Right atrium auricular region (tissue), 2 donors: ENCODE measurements around the gene CPA1. TPM values are rescaled to one million over a fixed set of nuclear protein-coding genes. Genes with fewer than 3 reads are reported as not detected.

Experiments
- DNase-seq: peaks from one replicate; pipeline ENCODE4 v3.0.0-alpha.2; 2019; ENCODE audit warnings: low spot score
- H3K27ac ChIP-seq, 2 donors: fragments of 200-600 bp; sonication (generic); 1 replicate in 1 of 2; 2 replicates in 1 of 2; pipeline ENCODE4 v1.5.1; 2016 to 2019
- H3K27me3 ChIP-seq, 2 donors: fragments of 200-600 bp; sonication (generic); one replicate each; pipeline versions ENCODE4 v1.5.1 to v1.6.0; 2017 to 2019
- H3K36me3 ChIP-seq: fragments of 200-600 bp; sonication (generic); one replicate; pipeline ENCODE4 v1.5.1; 2016
- H3K4me1 ChIP-seq, 2 donors: fragments of 200-600 bp; sonication (generic); one replicate each; pipeline versions ENCODE4 v1.5.1 to v1.6.0; 2017 to 2019
- H3K4me3 ChIP-seq, 2 donors: fragments of 200-600 bp; sonication (generic); 1 replicate in 1 of 2; 2 replicates in 1 of 2; pipeline ENCODE4 v1.5.1; 2017 to 2019; ENCODE audit warnings: mild to moderate bottlenecking in 1 of 2, moderate library complexity in 1 of 2
- H3K9me3 ChIP-seq, 2 donors: fragments of 200-600 bp; sonication (generic); one replicate each; pipeline ENCODE4 v1.5.1; 2019
- CTCF ChIP-seq, 2 donors: fragments of 200-600 bp; sonication (generic); IDR thresholded peaks; one replicate each; pipeline ENCODE4 v1.5.1; 2019; ENCODE audit warnings: antibody characterized with exemption in 2 of 2
- total RNA-seq, 2 donors: library from RNA; depleted of rRNA; stranded (reverse); fragments of >200 nt; gene quantifications; one replicate each; pipeline ENCODE4 v1.1.0, GENCODE V29; 2016

Gene CPA1
- total RNA-seq, 2 donors from 2014 or later = not detected

GRCh38 chr7:130351791-130352090, 28.6 kb upstream of the CPA1 start:
- Histone ChIP-seq H3K36me3 (no peaks in the 10 kb centered on the region), H3K4me1 (peaks cover 0 to 29% of the 10 kb centered on the region in 2 donors), H3K9me3 (no peaks in the 10 kb centered on the region), H3K27me3 (no peaks in the 10 kb centered on the region), H3K4me3 (no peak overlapping the region), H3K27ac (peak overlapping the region in 1 of 2 donors; percentile 64)
- TF ChIP-seq CTCF (IDR thresholded peaks at IDR 0.05) = no peak
- DNase-seq = no peak

- Histone ChIP-seq H3K27me3 (no peaks in the 10 kb centered on the region), H3K4me1 (peaks cover 0 to 32% of the 10 kb centered on the region in 2 donors), H3K9me3 (no peaks in the 10 kb centered on the region), H3K36me3 (no peaks in the 10 kb centered on the region), H3K4me3 (peak overlapping the region in 1 of 2 donors; percentile 3), H3K27ac (peak overlapping the region; percentile 44 to 64)
- no peak for TF ChIP-seq CTCF (IDR thresholded peaks at IDR 0.05)
- DNase-seq = no peak
These were observed 27.9 kb upstream of the CPA1 start for GRCh38 chr7:130352194-130353074.

- H3K27ac ChIP-seq = peak overlapping the region in 1 of 2 donors; percentile 11
- no peak overlapping the region for H3K4me3 ChIP-seq
- H3K27me3 ChIP-seq = no peaks in the 10 kb centered on the region
- peaks cover 0 to 32% of the 10 kb centered on the region in 2 donors for H3K4me1 ChIP-seq
- no peaks in the 10 kb centered on the region for H3K9me3 ChIP-seq
- no peak for DNase-seq
- H3K36me3 ChIP-seq = no peaks in the 10 kb centered on the region
- TF ChIP-seq CTCF (IDR thresholded peaks at IDR 0.05) = no peak
These were observed 27.1 kb upstream of the CPA1 start for GRCh38 chr7:130353196-130353595.

GRCh38 chr7:130356121-130356875, 24.0 kb upstream of the CPA1 start:
- Histone ChIP-seq H3K27me3 (no peaks in the 10 kb centered on the region), H3K9me3 (peaks cover 0 to 21% of the 10 kb centered on the region in 2 donors), H3K4me1 (peaks cover 0 to 26% of the 10 kb centered on the region in 2 donors), H3K36me3 (no peaks in the 10 kb centered on the region), H3K4me3 (no peak overlapping the region), H3K27ac (peak overlapping the region; percentile 50 to 79)
- no peak for TF ChIP-seq CTCF (IDR thresholded peaks at IDR 0.05)
- DNase-seq = peak; percentile 78

GRCh38 chr7:130356876-130357611, 23.2 kb upstream of the CPA1 start:
- H3K36me3 ChIP-seq = no peaks in the 10 kb centered on the region
- H3K27ac ChIP-seq = peak overlapping the region; percentile 50 to 79
- peak; percentile 72 for DNase-seq

More at GRCh38 chr7:130356876-130357611, 23.2 kb upstream of the CPA1 start:
- Histone ChIP-seq H3K9me3 (peaks cover 0 to 21% of the 10 kb centered on the region in 2 donors), H3K4me1 (peaks cover 0 to 19% of the 10 kb centered on the region in 2 donors), H3K27me3 (no peaks in the 10 kb centered on the region), H3K4me3 (no peak overlapping the region)
- TF ChIP-seq CTCF (IDR thresholded peaks at IDR 0.05) = no peak
